ENCODE data around the gene CYP17A1.

The CYP17A1 gene

GRCh38 chr10:102781090-102781920 lies 55.9 kb downstream of the CYP17A1 start:
- Histone ChIP-seq H3K27me3 (ENCODE audit: insufficient read depth, insufficient read length) (no peaks in the 10 kb centered on the region), H3K36me3 (ENCODE audit: insufficient read depth, insufficient read length, low read length) (peaks cover 6% of the 10 kb centered on the region), H3K4me1 (ENCODE audit: insufficient read depth, insufficient read length) (peaks cover 17% of the 10 kb centered on the region), H3K4me3 (ENCODE audit: insufficient read length, low read depth) (no peak overlapping the region), H3K9ac (ENCODE audit: insufficient read length, low read depth) (no peak overlapping the region), H3K9me3 (ENCODE audit: insufficient read depth, low read length) (no peaks in the 10 kb centered on the region)
- DNase-seq (ENCODE audit: low read depth, low spot score), result no peak
- TF ChIP-seq ZNF274 (IDR thresholded peaks at IDR 0.05; ENCODE audit: low read depth, low read length) (no peak), SUZ12 (IDR thresholded peaks at IDR 0.05; ENCODE audit: extremely low read depth, insufficient read depth, insufficient read length) (no peak), YY1 (IDR thresholded peaks at IDR 0.05; ENCODE audit: insufficient read depth, insufficient read length) (no peak)
